Measurements from ENCODE around the gene ZNF70. TPM values are rescaled to one million over a fixed set of nuclear protein-coding genes. Genes with fewer than 3 reads are reported as not detected.

ZNF70 gene
- polyA plus RNA-seq, 4 donors, result 4.6 to 8.4 (median 6.3) TPM

- DNase-seq (ENCODE audit: low read depth in 4 of 4, low spot score in 2 of 4), result no peak
These were observed 30.1 kb downstream of the ZNF70 start for GRCh38 chr22:23720855-23721254.

- DNase-seq (ENCODE audit: low read depth in 4 of 4, low spot score in 2 of 4), result no peak
These were observed 32.3 kb downstream of the ZNF70 start for GRCh38 chr22:23718371-23719165.

GRCh38 chr22:23716811-23717801 is 33.8 kb downstream of the ZNF70 start:
- DNase-seq (ENCODE audit: low read depth in 4 of 4, low spot score in 2 of 4), result peak; percentile 63 to 80 (median 77)

- DNase-seq (ENCODE audit: low read depth in 4 of 4, low spot score in 2 of 4), result no peak
These were observed 35.0 kb downstream of the ZNF70 start for GRCh38 chr22:23715806-23716375.

DNA sequence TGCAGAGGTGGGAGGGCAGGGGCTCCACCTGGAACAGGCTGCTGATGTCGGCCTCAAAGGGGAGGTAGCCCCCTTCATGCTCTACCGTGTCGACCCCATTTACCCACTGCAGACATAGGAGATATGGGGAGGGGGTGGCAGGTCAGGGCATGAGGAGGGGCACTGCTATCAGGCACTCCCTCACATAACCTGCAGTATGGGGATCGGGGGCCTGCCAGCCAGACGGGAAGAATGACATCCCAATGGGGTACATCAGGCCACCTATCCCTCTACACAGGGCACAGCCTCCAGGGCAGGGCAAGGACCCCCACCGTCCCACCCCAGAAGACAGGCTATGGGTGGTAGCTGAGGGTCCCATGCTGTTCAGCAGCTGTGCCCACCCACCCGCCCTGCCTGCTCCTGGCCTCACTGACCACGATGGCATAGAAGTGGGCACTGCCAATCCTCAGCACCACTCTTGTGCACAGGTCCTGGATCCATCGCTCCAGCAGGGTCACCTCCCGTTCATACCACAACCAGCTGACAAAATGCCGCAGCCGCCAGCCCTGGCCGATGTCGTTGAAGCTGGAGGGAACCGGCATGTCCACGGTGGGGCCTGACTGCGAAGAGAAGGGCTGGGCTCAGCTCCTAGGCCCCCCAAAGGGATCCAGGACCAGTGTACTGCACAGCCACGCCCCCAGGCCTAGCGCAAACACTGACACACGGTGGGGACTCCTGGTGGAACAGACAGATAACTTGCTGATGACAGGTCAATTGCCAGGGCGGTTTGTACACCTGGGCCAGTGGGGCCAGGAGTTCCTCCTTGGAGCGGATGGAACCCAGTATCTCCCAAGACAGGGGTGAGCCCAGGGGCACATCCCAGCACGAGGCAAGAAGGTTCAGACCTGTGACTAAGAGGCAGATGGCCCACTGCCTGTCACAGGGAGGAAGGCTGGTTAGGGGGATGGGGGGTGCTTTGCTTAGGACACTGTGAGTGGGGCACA is 36.0 kb downstream of the ZNF70 start:
- no peak for DNase-seq (ENCODE audit: low read depth in 4 of 4, low spot score in 2 of 4)

DNA sequence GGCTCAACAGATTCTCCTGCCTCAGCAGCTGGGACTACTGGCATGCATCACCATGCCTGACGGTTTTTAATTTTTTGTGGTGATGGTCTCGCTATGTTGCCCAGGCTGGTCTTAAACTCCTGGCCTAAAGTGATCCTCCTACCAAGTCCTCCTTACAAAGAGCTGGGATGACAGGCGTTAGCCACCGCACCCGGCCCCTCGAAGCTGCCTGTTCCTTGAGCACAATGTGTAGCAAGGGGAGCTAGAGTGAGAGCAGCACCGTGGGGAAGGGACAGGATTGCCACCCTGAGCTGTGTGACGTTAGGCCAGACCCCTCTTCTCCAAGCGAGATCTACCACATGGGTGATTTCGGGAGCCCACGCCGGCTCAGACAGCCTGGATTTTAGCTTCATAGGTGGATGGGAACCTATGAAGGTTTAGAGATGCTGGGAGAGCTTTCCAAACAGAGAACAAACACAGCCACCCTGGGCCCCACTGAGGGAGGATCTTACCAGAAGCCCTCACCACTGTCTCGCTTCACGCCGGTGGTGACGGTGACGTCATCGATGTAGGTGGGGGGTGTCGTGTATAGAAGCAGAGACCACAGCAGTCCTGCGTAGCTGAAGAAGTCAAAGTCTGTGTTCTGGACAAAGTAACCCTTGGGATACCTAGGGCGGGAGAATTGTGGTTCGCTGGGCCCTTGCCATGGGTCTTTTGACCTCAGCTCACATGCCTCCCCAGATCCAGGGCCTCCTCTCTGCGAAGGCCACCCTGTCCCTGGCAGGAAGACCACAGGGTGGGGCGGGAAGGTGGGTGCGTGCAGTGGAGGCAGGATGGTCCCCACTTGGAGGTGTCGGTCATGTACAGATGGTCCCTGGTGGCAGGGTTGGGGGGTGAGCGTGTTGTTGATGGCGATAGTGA is 37.0 kb downstream of the ZNF70 start:
- DNase-seq (ENCODE audit: low read depth in 4 of 4, low spot score in 2 of 4), result no peak

DNA sequence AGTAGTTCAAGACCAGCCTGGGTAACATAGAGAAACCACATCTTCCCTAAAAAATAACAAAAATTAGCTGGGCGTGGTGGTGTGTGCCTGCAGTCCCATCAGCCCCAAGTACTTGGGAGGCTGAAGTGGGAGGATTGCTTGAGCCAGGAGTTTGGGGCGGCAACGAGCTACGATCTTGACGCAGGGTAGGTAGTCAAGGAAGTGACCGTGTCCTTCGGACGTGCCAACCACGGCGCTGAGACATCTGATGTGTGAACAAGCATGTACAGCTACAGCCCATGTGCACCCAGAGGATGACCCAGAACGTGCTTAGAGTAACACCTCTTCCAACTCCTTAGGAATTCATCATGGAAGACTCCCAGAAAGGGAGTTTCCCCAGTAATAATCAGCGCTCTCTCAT is 38.7 kb downstream of the ZNF70 start:
- no peak for DNase-seq (ENCODE audit: low read depth in 4 of 4, low spot score in 2 of 4)

GRCh38 chr22:23709107-23709506 is 41.8 kb downstream of the ZNF70 start:
- no peak for DNase-seq (ENCODE audit: low read depth in 4 of 4, low spot score in 2 of 4)

DNA sequence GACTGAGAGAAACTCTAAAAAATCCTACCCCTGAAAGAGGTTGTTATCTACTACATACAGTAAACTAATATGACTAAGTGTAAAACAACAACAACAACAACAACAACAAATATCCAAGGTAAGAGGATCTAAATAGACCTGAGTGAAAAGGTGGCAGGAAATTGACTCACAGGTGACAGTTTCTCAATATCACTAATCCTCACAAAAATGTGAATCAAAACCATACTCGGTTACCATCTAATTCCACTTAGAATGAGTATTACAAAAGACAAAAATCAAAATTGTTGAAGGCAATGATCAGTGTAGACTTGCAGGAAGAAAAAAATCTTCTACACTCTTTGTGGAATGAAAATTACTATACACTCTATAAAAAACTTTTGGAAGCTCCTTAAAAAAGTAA is 42.6 kb downstream of the ZNF70 start:
- no peak for DNase-seq (ENCODE audit: low read depth in 4 of 4, low spot score in 2 of 4)

GRCh38 chr22:23705358-23705757 is 45.6 kb downstream of the ZNF70 start:
- DNase-seq (ENCODE audit: low read depth in 4 of 4, low spot score in 2 of 4), result no peak

GRCh38 chr22:23704829-23705228 is 46.1 kb downstream of the ZNF70 start:
- no peak for DNase-seq (ENCODE audit: low read depth in 4 of 4, low spot score in 2 of 4)

- DNase-seq (ENCODE audit: low read depth in 4 of 4, low spot score in 2 of 4), result no peak
These were observed 46.9 kb downstream of the ZNF70 start for GRCh38 chr22:23704062-23704461.

DNA sequence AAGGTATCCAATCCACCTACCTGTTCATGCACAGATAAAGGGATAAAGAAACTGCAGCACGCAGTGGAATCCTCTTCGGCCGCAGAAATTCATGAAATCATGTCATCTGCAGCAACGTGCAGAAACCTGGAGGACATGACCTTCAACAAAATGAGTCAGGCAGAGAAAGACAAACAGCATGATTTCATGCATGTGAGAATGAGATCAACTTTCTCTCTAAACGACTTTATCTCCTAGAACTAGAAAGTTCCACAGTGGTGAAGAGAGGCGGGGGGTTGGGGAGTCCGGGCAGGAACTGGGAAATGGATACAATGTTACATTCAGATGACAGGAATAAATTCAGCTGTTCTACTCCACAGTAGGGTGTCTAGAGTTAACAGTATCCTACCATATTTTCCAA is 50.2 kb downstream of the ZNF70 start:
- no peak for DNase-seq (ENCODE audit: low read depth in 4 of 4, low spot score in 2 of 4)

GRCh38 chr22:23698673-23699235 is 52.2 kb downstream of the ZNF70 start:
- no peak for DNase-seq (ENCODE audit: low read depth in 4 of 4, low spot score in 2 of 4)

- DNase-seq (ENCODE audit: low read depth in 4 of 4, low spot score in 2 of 4), result no peak
These were observed 52.8 kb downstream of the ZNF70 start for GRCh38 chr22:23698094-23698493.

GRCh38 chr22:23697031-23697970 is 53.6 kb downstream of the ZNF70 start:
- no peak for DNase-seq (ENCODE audit: low read depth in 4 of 4, low spot score in 2 of 4)

GRCh38 chr22:23696326-23696851 is 54.5 kb downstream of the ZNF70 start:
- no peak for DNase-seq (ENCODE audit: low read depth in 4 of 4, low spot score in 2 of 4)

Data from left renal cortex interstitium (tissue), 4 donors.